GM10266 (cell line): ENCODE results near the gene CXCR1.

Experiments used
- DNase-seq: peaks from one replicate; pipeline ENCODE4 v3.0.0; 2012; ENCODE audit errors: extremely low spot score
- CTCF ChIP-seq: IDR thresholded peaks from 2 replicates; pipeline ENCODE4 v1.5.1; 2012; ENCODE audit warnings: mild to moderate bottlenecking, low read depth; ENCODE audit not compliant: control insufficient read depth, insufficient read depth; ENCODE audit errors: missing control alignments

The CXCR1 gene

GRCh38 chr2:218162814-218163213 is 3.9 kb downstream of the CXCR1 start:
- TF ChIP-seq CTCF: no peak
- DNase-seq: no peak

- TF ChIP-seq CTCF: no peak
- no peak for DNase-seq
Observed at GRCh38 chr2:218161644-218162043, 5.1 kb downstream of the CXCR1 start.

- DNase-seq: no peak
- TF ChIP-seq CTCF: no peak
Observed at GRCh38 chr2:218155953-218156479, 10.7 kb downstream of the CXCR1 start.

- DNase-seq: no peak
- TF ChIP-seq CTCF: no peak
Observed at GRCh38 chr2:218152777-218153176, 14.0 kb downstream of the CXCR1 start.

- DNase-seq: no peak
Observed at GRCh38 chr2:218152172-218152571, 14.6 kb downstream of the CXCR1 start.

GRCh38 chr2:218149848-218150440 is 16.8 kb downstream of the CXCR1 start:
- TF ChIP-seq CTCF: no peak
- peak; percentile 18 for DNase-seq

More at GRCh38 chr2:218152172-218152571, 14.6 kb downstream of the CXCR1 start:
- TF ChIP-seq CTCF: no peak

GRCh38 chr2:218149098-218149497 is 17.7 kb downstream of the CXCR1 start:
- TF ChIP-seq CTCF: no peak
- DNase-seq: no peak
